Measurements from ENCODE around the gene ANKRD34B. TPM values are rescaled to one million over a fixed set of nuclear protein-coding genes. Genes with fewer than 3 reads are reported as not detected.

The ANKRD34B gene
- total RNA-seq: not detected
- not detected for total RNA-seq (2013)

DNA sequence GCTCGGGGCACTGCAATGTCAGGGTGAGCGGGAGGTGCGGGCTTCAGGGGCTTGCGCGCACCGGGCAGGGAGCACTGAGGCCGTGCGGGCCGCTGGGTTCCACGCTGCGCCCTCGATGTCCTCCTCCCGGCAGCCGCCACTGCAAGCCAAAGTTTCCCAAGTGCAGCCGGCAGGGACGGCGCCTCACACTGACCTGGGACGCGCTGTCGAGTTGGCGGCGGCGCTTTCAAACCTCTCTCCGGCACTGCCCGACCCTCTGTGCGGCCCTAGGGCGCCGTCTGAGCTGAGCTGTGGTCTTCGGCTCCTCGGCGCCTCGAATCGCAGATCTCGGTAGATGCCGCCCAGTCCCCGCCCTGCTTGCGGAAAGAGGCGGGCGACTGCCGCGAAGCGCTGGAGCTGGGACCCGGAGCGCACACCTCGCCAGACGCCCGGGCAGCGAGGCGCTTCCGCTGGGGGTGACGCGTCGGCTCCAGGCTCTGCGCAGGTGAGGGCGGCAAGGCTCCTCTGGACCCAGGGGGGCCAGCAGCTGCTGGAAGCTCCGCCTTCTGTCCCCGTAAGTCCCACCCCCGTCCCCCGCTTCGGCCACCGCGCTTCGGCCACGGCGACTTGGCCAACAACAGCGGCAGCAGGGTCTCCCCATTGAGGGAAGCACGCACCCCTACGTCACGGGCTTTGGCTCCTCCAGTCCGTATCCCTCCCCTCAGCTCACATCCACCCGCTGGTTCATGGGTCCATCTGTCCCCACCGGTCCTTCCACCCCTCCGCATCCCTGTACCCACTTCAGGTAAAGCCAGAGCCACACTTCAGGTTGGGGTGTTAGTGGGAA, at the start of gene ANKRD34B:
Gene ANKRD34B, minus strand, starts transcription at position 320 of the 826 bp plus-strand sequence. CDS start 10,261 bp downstream, outside the sequence.
- WGBS (ENCODE audit: insufficient coverage): 2% methylated on average over 70 of the region's 73 CpGs
- no peaks in the 10 kb centered on the region for H3K9me3 ChIP-seq (ENCODE audit: control insufficient read depth, insufficient read depth, low read length)
- no peak within 1 kb of the TSS for H3K27ac Mint-ChIP-seq
- no peak within 1 kb of the TSS for H3K4me3 ChIP-seq (ENCODE audit: low read length)
- H3K4me1 ChIP-seq (ENCODE audit: control insufficient read depth, insufficient read depth, low read length): peaks cover 8% of the 10 kb centered on the region
- peak within 1 kb of the TSS; percentile 58 for H3K4me3 Mint-ChIP-seq
- peaks cover 40 to 41% of the 10 kb centered on the region in 2 donors for H3K27me3 Mint-ChIP-seq (ENCODE audit: low read depth in 2 of 2)
- TF ChIP-seq, protein P1, sequence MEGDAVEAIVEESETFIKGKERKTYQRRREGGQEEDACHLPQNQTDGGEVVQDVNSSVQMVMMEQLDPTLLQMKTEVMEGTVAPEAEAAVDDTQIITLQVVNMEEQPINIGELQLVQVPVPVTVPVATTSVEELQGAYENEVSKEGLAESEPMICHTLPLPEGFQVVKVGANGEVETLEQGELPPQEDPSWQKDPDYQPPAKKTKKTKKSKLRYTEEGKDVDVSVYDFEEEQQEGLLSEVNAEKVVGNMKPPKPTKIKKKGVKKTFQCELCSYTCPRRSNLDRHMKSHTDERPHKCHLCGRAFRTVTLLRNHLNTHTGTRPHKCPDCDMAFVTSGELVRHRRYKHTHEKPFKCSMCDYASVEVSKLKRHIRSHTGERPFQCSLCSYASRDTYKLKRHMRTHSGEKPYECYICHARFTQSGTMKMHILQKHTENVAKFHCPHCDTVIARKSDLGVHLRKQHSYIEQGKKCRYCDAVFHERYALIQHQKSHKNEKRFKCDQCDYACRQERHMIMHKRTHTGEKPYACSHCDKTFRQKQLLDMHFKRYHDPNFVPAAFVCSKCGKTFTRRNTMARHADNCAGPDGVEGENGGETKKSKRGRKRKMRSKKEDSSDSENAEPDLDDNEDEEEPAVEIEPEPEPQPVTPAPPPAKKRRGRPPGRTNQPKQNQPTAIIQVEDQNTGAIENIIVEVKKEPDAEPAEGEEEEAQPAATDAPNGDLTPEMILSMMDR (IDR thresholded peaks at IDR 0.05): no peak
- no peaks in the 10 kb centered on the region for H3K36me3 Mint-ChIP-seq
- peaks cover 25% of the 10 kb centered on the region for H3K27me3 ChIP-seq (ENCODE audit: control insufficient read depth, insufficient read depth, low read length)
- intact Hi-C loops (cut with micrococcal nuclease): no loop called here
- H3K27ac ChIP-seq (ENCODE audit: low read length): no peak within 1 kb of the TSS
- DNase-seq (no peak), ATAC-seq (peak in 1 of 3 donors; percentile 8)
- no peaks in the 10 kb centered on the region for H3K36me3 ChIP-seq (ENCODE audit: control insufficient read depth, insufficient read depth, low read length)
- no peaks in the 10 kb centered on the region for H3K9me3 Mint-ChIP-seq
- no peaks in the 10 kb centered on the region for H3K4me1 Mint-ChIP-seq

DNA sequence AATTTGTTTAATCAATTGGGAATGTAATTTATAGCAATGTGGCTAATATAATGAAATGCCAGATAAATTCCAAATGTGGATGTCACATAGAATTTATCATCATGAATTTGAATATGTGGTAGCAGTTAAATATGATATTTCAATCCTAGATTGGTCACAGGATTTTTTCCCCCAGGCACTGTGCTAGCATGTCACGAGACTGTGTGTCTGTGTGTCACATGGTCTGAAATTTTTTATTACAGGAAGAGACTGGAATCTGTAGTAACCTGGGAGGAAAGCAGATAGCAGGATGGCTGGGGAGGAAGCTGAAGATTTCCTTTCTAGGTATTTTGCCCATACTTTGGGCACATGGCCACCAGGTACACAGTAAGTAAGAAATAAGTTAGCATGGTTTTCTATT, 49.0 kb upstream of the ANKRD34B start:
- intact Hi-C loops (cut with micrococcal nuclease): no loop called here
- WGBS (ENCODE audit: insufficient coverage): 95% methylated on average over 1 of the region's 1 CpG

DNA sequence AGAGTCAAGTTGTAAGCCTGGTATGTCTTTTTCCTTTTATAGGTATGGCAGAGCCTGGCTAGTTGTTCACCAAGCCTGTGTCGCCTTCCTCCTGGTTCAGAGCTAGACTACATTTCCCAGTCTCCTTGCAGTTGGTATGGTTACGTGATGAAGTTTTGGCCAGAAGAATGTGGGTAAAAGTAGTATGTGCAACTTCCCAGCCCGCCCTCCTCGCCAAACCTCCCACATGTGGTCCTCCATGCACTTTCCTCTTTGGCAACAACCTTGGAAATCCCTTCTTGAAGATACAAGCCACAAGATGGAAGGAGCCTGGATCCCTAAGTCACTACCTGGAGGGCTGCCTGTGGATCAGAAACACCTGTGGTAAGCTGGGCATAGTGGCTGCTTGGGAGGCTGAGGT, 48.4 kb upstream of the ANKRD34B start:
- DNase-seq (no peak), ATAC-seq (no peak)
- H3K36me3 ChIP-seq (ENCODE audit: control insufficient read depth, insufficient read depth, low read length): no peaks in the 10 kb centered on the region
- H3K4me1 ChIP-seq (ENCODE audit: control insufficient read depth, insufficient read depth, low read length): no peaks in the 10 kb centered on the region
- TF ChIP-seq, protein P1 (IDR thresholded peaks at IDR 0.05): no peak
- no peaks in the 10 kb centered on the region for H3K4me1 Mint-ChIP-seq
- no peak overlapping the region for H3K27ac ChIP-seq (ENCODE audit: low read length)
- H3K36me3 Mint-ChIP-seq: no peaks in the 10 kb centered on the region
- H3K27me3 Mint-ChIP-seq (ENCODE audit: low read depth in 2 of 2): no peaks in the 10 kb centered on the region
- H3K4me3 ChIP-seq (ENCODE audit: low read length): no peak overlapping the region
- H3K4me3 Mint-ChIP-seq: no peak overlapping the region
- H3K9me3 Mint-ChIP-seq: no peaks in the 10 kb centered on the region
- no peaks in the 10 kb centered on the region for H3K9me3 ChIP-seq (ENCODE audit: control insufficient read depth, insufficient read depth, low read length)
- 96% methylated on average over 3 of the region's 4 CpGs for WGBS (ENCODE audit: insufficient coverage)
- H3K27ac Mint-ChIP-seq: no peak overlapping the region
- no peaks in the 10 kb centered on the region for H3K27me3 ChIP-seq (ENCODE audit: control insufficient read depth, insufficient read depth, low read length)
- intact Hi-C loops (cut with micrococcal nuclease): no loop called here

More for the DNA sequence above, 49.0 kb upstream of the ANKRD34B start:
- Mint-ChIP-seq H3K36me3 (no peaks in the 10 kb centered on the region), H3K9me3 (no peaks in the 10 kb centered on the region), H3K4me1 (no peaks in the 10 kb centered on the region), H3K27me3 (ENCODE audit: low read depth in 2 of 2) (no peaks in the 10 kb centered on the region), H3K27ac (no peak overlapping the region), H3K4me3 (no peak overlapping the region)
- Histone ChIP-seq H3K36me3 (ENCODE audit: control insufficient read depth, insufficient read depth, low read length) (no peaks in the 10 kb centered on the region), H3K4me3 (ENCODE audit: low read length) (no peak overlapping the region), H3K4me1 (ENCODE audit: control insufficient read depth, insufficient read depth, low read length) (no peaks in the 10 kb centered on the region), H3K27me3 (ENCODE audit: control insufficient read depth, insufficient read depth, low read length) (no peaks in the 10 kb centered on the region), H3K27ac (ENCODE audit: low read length) (no peak overlapping the region), H3K9me3 (ENCODE audit: control insufficient read depth, insufficient read depth, low read length) (no peaks in the 10 kb centered on the region)
- ATAC-seq (no peak), DNase-seq (no peak)
- TF ChIP-seq, protein P1 (IDR thresholded peaks at IDR 0.05): no peak
